BLaER1 treated with 17β-estradiol and CSF1 and Interleukin-3, amounts not matched to agents 10 nM and 100 nM (cell line): ENCODE data around the gene CINP.

Experiments
- H3K27ac ChIP-seq, 11 experiments: shearing (Covaris generic); formaldehyde crosslinking; 2 replicates each; pipeline ENCODE4 v1.8.1; 2022
- H3K27me3 ChIP-seq, 11 experiments: shearing (Covaris generic); formaldehyde crosslinking; 2 replicates each; pipeline ENCODE4 v1.8.1; 2022
- H3K36me3 ChIP-seq, 11 experiments: shearing (Covaris generic); formaldehyde crosslinking; 2 replicates each; pipeline ENCODE4 v1.8.1; 2022
- H3K4me1 ChIP-seq, 10 experiments: shearing (Covaris generic); formaldehyde crosslinking; 2 replicates each; pipeline ENCODE4 v1.8.1; 2022
- H3K4me2 ChIP-seq, 11 experiments: shearing (Covaris generic); formaldehyde crosslinking; 2 replicates each; pipeline ENCODE4 v1.8.1; 2022
- H3K4me3 ChIP-seq, 10 experiments: shearing (Covaris generic); formaldehyde crosslinking; 2 replicates each; pipeline ENCODE4 v1.8.1; 2022
- H3K9ac ChIP-seq, 11 experiments: shearing (Covaris generic); formaldehyde crosslinking; 2 replicates each; pipeline ENCODE4 v1.8.1; 2022
- H3K9me3 ChIP-seq, 11 experiments: shearing (Covaris generic); formaldehyde crosslinking; replicated peaks in 1 of 11; 2 replicates each; pipeline ENCODE4 v1.8.1; 2022
- H4K20me1 ChIP-seq, 11 experiments: shearing (Covaris generic); formaldehyde crosslinking; 2 replicates each; pipeline ENCODE4 v1.8.1; 2022
- Cebpa-rat ChIP-seq, 11 experiments: shearing (Covaris generic); IDR thresholded peaks; 2 replicates each; pipeline ENCODE4 v1.8.1; 2022

The CINP gene

DNA sequence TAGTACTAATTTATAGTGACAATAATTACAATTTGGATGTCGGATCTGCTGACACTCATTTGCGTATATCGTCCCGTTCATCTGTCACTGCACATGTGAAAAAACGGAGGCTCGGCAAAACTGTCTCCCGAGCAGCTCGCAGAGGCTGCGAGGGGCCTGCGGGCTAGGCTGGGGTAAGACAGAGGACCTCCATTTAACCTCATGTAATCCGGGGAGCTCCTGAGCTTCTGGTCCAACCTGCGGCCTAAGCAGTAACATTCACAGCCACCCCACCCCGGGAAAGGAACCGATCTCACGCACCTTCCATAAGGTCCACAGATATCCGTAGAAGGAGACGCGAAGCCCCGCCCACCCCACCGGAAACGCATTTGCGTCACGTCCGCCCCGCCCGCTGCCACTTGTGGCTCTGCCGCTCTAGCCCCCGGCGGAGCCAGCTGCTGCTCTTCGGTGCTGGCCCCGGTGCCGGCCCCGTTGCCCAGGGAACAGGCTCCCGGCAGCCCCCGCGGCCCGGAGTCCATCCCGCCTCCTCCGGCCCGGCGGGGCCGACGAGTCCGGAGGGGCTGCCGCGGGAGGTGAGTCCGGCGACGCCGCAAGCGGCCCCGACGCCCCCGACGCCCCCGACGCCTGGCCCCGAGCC, at the start of gene CINP, which contains the start of gene TECPR2:
CINP (minus strand) TSS at position 346 of the 637 bp plus-strand sequence; CDS start at position 307, 39 bp downstream.
TECPR2 (plus strand) TSS at position 397 of the 637 bp plus-strand sequence. CDS start 13,781 bp downstream, outside the sequence.
- Histone ChIP-seq H3K36me3 (peaks cover 12 to 24% (median 14%) of the 10 kb centered on the region in 11 experiments; a peak in 21 of 22 replicates), H3K27ac (peak within 1 kb of the TSS; percentile 69 to 85 (median 75)), H3K4me2 (peak within 1 kb of the TSS; percentile 88 to 99 (median 96)), H3K4me3 (peak within 1 kb of the TSS; percentile 77 to 92 (median 84)), H3K9ac (peak within 1 kb of the TSS; percentile 80 to 88 (median 87)), H3K9me3 (no peaks in the 10 kb centered on the region), H3K4me1 (peaks cover 23 to 33% (median 29%) of the 10 kb centered on the region in 10 experiments), H4K20me1 (peaks cover 0 to 18% (median 5%) of the 10 kb centered on the region in 11 experiments; a peak in 1 of 22 replicates), H3K27me3 (peaks cover 0 to 18% (median 0%) of the 10 kb centered on the region in 11 experiments; a peak in 2 of 22 replicates)
- TF ChIP-seq Cebpa-rat (IDR thresholded peaks at IDR 0.05), result no peak

GRCh38 chr14:102408724-102409123, 46.0 kb upstream of the CINP start:
- peaks cover 0 to 35% (median 8%) of the 10 kb centered on the region in 11 experiments; a peak in 12 of 22 replicates for H3K36me3 ChIP-seq
- no peak for TF ChIP-seq Cebpa-rat (IDR thresholded peaks at IDR 0.05)
- peaks cover 3 to 12% (median 9%) of the 10 kb centered on the region in 11 experiments; a peak in 20 of 22 replicates for H3K9me3 ChIP-seq
- H3K9ac ChIP-seq, result no peak overlapping the region
- H3K27me3 ChIP-seq, result no peaks in the 10 kb centered on the region
- H3K4me2 ChIP-seq, result no peak overlapping the region
- H3K4me1 ChIP-seq, result peaks cover 0 to 5% (median 0%) of the 10 kb centered on the region in 10 experiments; a peak in 2 of 20 replicates
- no peak overlapping the region for H3K27ac ChIP-seq
- no peak overlapping the region for H3K4me3 ChIP-seq
- H4K20me1 ChIP-seq, result no peaks in the 10 kb centered on the region

DNA sequence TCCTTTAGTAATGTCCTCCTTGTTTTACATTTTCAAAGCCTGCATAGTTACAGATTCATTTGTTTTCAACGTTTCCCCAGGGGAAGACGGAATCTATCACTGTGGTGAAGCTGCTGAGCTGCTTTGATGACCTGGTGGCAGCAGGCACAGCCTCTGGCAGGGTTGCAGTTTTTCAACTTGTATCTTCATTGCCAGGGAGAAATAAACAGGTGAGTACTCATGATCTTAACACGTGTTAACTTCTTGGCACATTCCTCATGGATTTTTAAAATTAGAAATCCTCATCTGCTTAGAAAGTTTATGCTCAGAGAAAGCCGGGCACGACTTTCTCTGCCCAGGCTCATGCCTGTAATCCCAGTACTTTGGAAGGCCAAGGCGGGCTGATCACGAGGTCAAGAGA, 44.6 kb upstream of the CINP start:
- Histone ChIP-seq H3K4me1 (peaks cover 0 to 5% (median 0%) of the 10 kb centered on the region in 10 experiments; a peak in 2 of 20 replicates), H3K9me3 (peaks cover 17 to 27% (median 23%) of the 10 kb centered on the region in 11 experiments), H3K4me3 (no peak overlapping the region), H3K27me3 (no peaks in the 10 kb centered on the region), H3K36me3 (peaks cover 0 to 43% (median 16%) of the 10 kb centered on the region in 11 experiments; a peak in 17 of 22 replicates), H4K20me1 (no peaks in the 10 kb centered on the region), H3K4me2 (no peak overlapping the region), H3K9ac (no peak overlapping the region), H3K27ac (no peak overlapping the region)
- no peak for TF ChIP-seq Cebpa-rat (IDR thresholded peaks at IDR 0.05)

DNA sequence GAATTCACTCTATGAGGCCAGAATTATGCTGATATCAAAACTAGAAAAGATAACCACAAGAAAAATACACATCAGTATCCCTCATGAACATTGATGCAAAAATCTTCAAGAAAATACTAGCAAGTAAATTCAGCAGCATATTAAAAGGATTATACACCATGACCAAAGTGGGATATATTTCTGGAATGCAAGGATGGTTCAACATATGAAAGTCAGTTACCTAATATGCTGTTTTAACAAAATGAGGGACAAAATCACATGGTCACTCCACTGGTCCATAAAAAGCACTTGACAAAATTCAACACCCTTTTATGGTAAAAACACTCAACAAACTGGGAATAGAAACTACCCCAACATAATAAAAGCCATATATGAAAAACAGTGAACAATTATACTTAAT, 40.3 kb upstream of the CINP start:
- peaks cover 28 to 60% (median 40%) of the 10 kb centered on the region in 11 experiments for H3K36me3 ChIP-seq
- H3K9me3 ChIP-seq, result peaks cover 59 to 69% (median 64%) of the 10 kb centered on the region in 11 experiments
- no peaks in the 10 kb centered on the region for H4K20me1 ChIP-seq
- no peak overlapping the region for H3K9ac ChIP-seq
- H3K4me3 ChIP-seq, result no peak overlapping the region
- no peak for TF ChIP-seq Cebpa-rat (IDR thresholded peaks at IDR 0.05)
- no peaks in the 10 kb centered on the region for H3K27me3 ChIP-seq
- no peaks in the 10 kb centered on the region for H3K4me1 ChIP-seq
- no peak overlapping the region for H3K27ac ChIP-seq
- no peak overlapping the region for H3K4me2 ChIP-seq

DNA sequence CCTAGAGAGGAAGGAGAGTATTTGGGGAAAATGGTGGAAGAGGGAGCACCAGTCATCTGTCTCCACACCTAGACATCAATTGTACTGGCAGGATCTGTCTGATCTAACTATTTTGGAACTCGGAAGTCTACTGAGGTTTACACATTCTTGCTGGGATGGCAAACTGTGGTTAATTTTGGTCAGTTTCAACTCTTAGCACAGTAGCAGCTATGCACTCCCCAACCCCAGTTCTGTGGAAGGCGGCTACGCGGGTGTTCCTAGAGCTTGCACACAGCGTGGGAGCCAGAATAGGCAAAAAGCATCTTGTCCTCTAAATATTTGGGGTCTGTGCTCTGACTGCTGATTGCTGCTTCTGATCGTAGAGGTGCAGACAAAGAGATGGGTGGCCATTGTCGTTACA, 33.8 kb upstream of the CINP start:
- no peak overlapping the region for H3K27ac ChIP-seq
- H3K9me3 ChIP-seq, result peaks cover 49 to 58% (median 53%) of the 10 kb centered on the region in 11 experiments
- no peak overlapping the region for H3K4me3 ChIP-seq
- no peaks in the 10 kb centered on the region for H4K20me1 ChIP-seq
- no peak overlapping the region for H3K4me2 ChIP-seq
- no peak overlapping the region for H3K9ac ChIP-seq
- no peaks in the 10 kb centered on the region for H3K4me1 ChIP-seq
- TF ChIP-seq Cebpa-rat (IDR thresholded peaks at IDR 0.05), result no peak
- no peaks in the 10 kb centered on the region for H3K27me3 ChIP-seq
- peaks cover 35 to 79% (median 48%) of the 10 kb centered on the region in 11 experiments for H3K36me3 ChIP-seq

GRCh38 chr14:102394717-102395375, 32.2 kb upstream of the CINP start:
- H3K9ac ChIP-seq, result no peak overlapping the region
- no peak for TF ChIP-seq Cebpa-rat (IDR thresholded peaks at IDR 0.05)
- no peak overlapping the region for H3K4me3 ChIP-seq
- peaks cover 0 to 12% (median 0%) of the 10 kb centered on the region in 10 experiments; a peak in 3 of 20 replicates for H3K4me1 ChIP-seq
- no peak overlapping the region for H3K27ac ChIP-seq
- peaks cover 32 to 41% (median 37%) of the 10 kb centered on the region in 11 experiments for H3K9me3 ChIP-seq
- peaks cover 27 to 66% (median 34%) of the 10 kb centered on the region in 11 experiments for H3K36me3 ChIP-seq
- no peak overlapping the region for H3K4me2 ChIP-seq
- no peaks in the 10 kb centered on the region for H3K27me3 ChIP-seq
- H4K20me1 ChIP-seq, result no peaks in the 10 kb centered on the region

DNA sequence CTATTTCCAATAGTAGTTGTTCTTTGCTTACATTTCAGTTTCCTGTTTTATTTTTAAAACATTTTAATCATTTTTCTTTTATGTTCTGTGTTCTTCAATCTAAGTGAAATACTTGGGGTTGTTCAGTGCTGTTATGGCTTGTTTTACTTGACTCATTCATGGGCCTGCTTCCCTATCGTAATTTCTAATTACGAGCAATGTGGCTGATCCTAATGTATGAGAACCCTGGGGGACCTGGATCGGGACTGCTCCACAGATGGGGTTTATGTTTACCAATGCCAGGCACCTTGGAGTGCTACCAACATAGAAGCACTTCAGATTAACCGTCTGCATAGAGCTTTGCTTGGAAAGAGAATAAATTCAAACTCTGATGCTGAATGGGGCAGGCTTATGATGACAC, 29.8 kb upstream of the CINP start:
- H3K4me2 ChIP-seq, result no peak overlapping the region
- TF ChIP-seq Cebpa-rat (IDR thresholded peaks at IDR 0.05), result no peak
- H3K4me1 ChIP-seq, result peaks cover 0 to 22% (median 0%) of the 10 kb centered on the region in 10 experiments; a peak in 3 of 20 replicates
- H3K36me3 ChIP-seq, result peaks cover 10 to 43% (median 12%) of the 10 kb centered on the region in 11 experiments; a peak in 21 of 22 replicates
- H3K4me3 ChIP-seq, result no peak overlapping the region
- no peaks in the 10 kb centered on the region for H4K20me1 ChIP-seq
- peaks cover 9 to 17% (median 13%) of the 10 kb centered on the region in 11 experiments for H3K9me3 ChIP-seq
- H3K27me3 ChIP-seq, result no peaks in the 10 kb centered on the region
- no peak overlapping the region for H3K9ac ChIP-seq
- no peak overlapping the region for H3K27ac ChIP-seq

DNA sequence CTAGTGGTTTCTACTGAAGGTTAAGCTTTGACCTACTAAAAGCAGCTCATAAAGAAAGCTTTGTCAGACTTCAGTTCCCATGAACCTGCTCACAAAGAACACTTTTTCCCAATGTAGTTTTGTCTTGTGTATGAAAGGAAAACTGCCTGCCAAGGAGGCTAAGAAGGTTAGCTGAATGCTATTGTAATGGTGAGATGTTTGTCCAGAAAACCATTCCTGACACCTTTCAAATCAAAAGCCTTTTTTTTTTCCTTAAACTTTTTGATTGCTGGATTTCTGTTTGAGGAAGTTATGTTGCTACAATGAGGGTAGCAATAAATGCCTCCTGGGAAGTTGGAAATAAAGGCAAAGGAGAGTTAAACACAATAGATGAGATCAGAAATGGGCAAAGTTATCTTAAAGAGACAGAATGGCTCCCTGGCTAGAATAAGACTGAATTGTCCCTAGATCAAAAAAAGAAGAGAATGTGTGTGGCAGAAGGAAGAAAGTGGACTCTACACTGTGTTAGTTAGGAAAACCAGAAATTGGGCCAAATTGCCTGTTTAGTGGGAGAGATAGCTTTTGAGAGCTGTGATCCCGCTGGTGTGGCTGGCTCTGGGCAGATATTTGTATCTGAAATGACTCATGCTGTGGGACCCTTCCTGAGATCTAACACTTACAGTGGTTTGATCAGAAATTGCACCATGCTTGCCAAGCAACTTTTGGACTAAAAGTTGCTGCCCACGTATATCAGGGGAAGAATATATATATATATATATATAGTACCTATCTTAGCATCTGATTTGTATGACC, 27.6 kb upstream of the CINP start:
- no peak overlapping the region for H3K27ac ChIP-seq
- H3K4me1 ChIP-seq, result peaks cover 0 to 22% (median 0%) of the 10 kb centered on the region in 10 experiments; a peak in 3 of 20 replicates
- no peak overlapping the region for H3K4me3 ChIP-seq
- peak overlapping the region in 1 of 11 experiments; percentile 36; a peak in 1 of 22 replicates for H3K4me2 ChIP-seq
- no peak for TF ChIP-seq Cebpa-rat (IDR thresholded peaks at IDR 0.05)
- H4K20me1 ChIP-seq, result no peaks in the 10 kb centered on the region
- H3K9ac ChIP-seq, result no peak overlapping the region
- peaks cover 0 to 33% (median 5%) of the 10 kb centered on the region in 11 experiments; a peak in 9 of 22 replicates for H3K36me3 ChIP-seq
- no peaks in the 10 kb centered on the region for H3K27me3 ChIP-seq
- H3K9me3 ChIP-seq, result 0 out of 22 replicates have a peak, but pooled peaks cover 0 to 4% (median 0%) of the 10 kb centered on the region in 11 experiments
